NCI-H128 (cell line): ENCODE data around the gene MAP3K21.

ENCODE experiments used
- DNase-seq: peaks from one replicate; lab custom pipeline; 2025; ENCODE audit not compliant: unreplicated experiment; lab: John Stamatoyannopoulos, UW

MAP3K21 gene

DNA sequence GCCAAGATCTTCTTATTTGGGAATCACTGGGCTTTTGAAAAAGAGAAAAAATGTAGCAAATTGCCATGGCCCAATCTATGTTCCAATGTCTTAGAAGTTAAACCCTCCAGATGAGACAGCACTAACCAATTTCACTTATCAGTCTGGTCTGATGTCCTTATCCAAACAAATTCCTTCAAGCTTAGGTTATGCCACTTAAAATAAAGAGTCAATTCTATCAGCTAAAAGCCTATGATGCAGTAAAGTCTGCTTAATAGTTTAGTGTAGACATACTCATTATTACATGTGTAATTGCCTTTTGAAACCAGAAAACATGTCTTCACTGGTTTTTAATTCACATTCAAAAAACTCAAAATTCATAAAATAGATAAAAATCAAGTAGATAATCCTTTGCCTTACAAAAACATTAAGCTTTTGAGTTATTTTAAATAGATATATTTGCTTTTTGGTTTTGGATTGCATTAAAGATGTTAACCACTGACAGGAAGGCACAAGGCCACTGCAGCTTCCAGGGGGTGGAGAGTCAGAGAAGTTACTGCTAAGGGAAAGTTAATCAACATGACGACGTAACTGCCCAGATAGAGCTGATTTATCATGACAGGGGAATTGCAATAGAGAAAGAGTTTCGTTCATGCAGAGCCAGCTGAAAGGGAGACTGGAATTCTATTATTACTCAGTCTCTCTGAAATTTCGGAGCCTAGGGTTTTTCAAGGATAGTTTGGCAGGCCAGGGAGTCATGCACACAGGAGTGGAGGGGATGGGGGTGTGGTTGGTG is 106.1 kb downstream of the MAP3K21 start:
- DNase-seq, result no peak
